Measurements from ENCODE around the gene CCDC121.

- no peak for TF ChIP-seq CTCF (conservative IDR thresholded peaks at IDR 0.05; ENCODE audit: low read depth, low read length)
- no peak for TF ChIP-seq RAD21 (IDR thresholded peaks at IDR 0.05; ENCODE audit: low read length)
- TF ChIP-seq POLR2A (IDR thresholded peaks at IDR 0.05; ENCODE audit: low read depth, low read length): no peak
- no peak for TF ChIP-seq MAFK (IDR thresholded peaks at IDR 0.05; ENCODE audit: low read depth, low read length)
- TF ChIP-seq USF2 (IDR thresholded peaks at IDR 0.05; ENCODE audit: low read depth, low read length): no peak
- TF ChIP-seq SMC3 (IDR thresholded peaks at IDR 0.05; ENCODE audit: low read depth, low read length): no peak
- TF ChIP-seq BHLHE40 (IDR thresholded peaks at IDR 0.05; ENCODE audit: low read depth, low read length): no peak
- no peak for TF ChIP-seq RFX5 (IDR thresholded peaks at IDR 0.05; ENCODE audit: low read depth, low read length)
- no peak for TF ChIP-seq RCOR1 (IDR thresholded peaks at IDR 0.05; ENCODE audit: insufficient replicate concordance, low read length)
- TF ChIP-seq CEBPB (IDR thresholded peaks at IDR 0.05; ENCODE audit: low read depth, low read length): no peak
Observed at GRCh38 chr2:27645197-27645596, 16.4 kb upstream of the CCDC121 start.
